Stimulated activated CD4-positive, alpha-beta T cell treated with anti-CD3 and anti-CD28 coated beads, TNF-alpha, amount 100 ng/mL, for 48 hours (primary cell): ENCODE results near the gene SEC24B.
"Not testable (repeated sequence)": the region's sequence is repeated elsewhere in the genome, so short reads cannot be mapped to it uniquely, and the experiment has no call there.

ENCODE experiments used
- DNase-seq, 3 donors: peaks; one replicate each; pipeline ENCODE4 v3.0.0-alpha.2; 2020; ENCODE audit warnings: low read depth in 3 of 3

SEC24B gene

DNA sequence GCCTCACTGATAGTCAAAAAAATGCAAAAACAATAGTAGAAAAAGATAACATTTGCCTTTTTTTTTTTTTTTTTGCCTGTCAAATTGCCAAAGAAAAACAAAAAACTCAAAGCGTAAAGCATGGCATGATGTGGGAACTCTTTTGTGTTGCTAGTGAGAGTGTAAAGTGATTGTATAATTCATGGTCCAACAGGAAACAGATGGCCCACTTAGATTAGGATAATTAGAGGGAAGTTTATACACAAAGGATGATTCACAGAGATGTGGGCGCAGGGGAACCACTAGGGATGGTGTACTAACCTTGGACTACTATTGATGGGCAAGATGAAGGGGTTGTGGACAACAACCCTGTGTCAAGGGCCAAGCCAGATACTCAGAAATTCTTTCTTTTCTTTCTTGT, 142.8 kb downstream of the SEC24B start:
- DNase-seq = no peak

DNA sequence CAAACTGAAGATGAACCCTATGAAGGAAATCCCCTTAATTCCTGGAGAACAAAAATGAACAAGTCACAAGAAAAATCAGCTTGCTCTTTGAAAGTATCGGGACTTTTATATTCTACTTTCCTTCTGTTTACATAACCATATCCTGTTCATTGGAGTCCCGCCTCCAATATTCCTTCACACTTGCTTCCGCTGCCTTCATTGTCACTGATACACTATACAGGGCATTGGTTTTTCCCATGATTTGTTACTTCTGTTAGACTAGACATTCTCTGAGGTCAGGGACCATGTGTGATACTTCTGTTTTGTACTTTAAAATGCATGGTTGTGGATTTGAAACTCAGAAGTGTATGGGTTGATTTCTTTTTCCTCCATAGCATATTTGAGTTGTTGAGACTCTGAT, 145.2 kb downstream of the SEC24B start:
- no peak for DNase-seq

DNA sequence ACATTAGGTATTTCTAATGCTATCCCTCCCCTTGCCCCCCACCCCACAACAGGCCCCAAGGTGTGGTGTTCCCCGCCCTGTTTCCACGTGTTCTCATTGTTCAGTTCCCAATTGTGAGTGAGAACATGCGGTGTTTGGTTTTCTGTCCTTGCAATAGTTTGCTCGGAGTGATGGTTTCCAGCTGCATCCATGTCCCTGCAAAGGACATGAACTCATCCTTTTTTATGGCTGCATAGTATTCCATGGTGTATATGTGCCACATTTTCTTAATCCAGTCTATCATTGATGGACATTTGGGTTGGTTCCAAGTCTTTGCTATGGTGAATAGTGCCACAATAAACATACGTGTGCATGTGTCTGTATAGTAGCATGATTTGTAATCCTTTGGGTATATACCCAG, 146.4 kb downstream of the SEC24B start:
- DNase-seq = not testable (repeated sequence)

DNA sequence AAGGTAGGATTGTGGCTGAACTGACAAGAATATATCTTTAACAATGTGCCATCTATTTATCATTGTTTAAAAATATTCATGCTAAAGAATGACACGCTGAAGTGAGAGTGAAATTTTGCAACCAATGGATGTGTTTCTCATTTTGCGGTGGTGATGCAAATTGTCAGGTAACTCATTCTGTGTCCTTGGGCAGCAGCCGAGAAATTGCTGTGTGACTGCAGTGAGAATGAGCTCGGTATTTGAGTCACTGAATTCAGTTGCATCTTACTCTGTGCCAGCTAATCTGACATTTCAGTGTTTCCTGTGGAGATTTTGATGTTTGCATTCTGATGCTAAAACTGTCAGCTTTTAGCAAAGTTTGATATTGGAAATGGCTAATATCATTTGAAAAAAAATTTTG, 154.6 kb downstream of the SEC24B start:
- peak; percentile 25 to 63 (median 53) for DNase-seq

DNA sequence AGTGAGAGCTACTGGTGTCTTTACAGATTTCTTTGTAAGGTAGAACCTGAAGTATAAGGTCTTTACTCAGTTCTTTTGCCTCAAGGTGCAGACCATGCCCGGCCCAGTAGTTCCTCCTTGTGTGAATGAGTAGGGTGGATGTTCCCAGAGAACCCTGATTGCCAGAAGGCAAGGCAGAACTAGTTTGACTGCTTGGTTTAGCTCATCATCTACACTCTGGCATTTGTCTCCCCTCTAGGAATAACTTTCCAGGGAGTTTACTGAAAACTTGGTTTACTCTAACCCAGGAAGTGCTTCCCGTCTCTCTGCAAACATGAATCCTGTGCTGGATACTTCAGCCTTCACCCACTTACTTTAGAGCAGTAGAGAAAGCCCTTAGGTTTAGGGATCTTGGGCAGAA, 155.5 kb downstream of the SEC24B start:
- DNase-seq = no peak

DNA sequence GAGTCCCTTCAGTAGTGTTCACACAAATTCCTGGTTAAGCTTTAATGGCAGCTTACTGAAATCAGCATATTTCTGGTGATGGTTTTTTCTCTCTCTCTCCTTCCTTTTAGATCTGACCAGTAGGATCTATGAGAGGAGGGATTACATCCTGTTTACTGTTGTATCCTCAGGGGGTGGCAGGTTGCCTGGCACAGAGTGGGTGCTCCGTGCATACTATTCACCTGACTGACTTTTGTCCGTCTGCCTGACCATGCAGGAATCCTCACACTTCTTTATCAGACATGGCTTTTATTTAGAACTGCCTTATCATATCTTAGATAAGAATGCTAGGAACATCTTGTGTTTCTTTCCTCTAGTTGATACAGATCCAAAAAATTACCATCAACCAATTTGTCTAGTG, 156.0 kb downstream of the SEC24B start:
- no peak for DNase-seq
